HCT116 (cell line): ENCODE measurements around the gene ROMO1. TPM values are rescaled to one million over a fixed set of nuclear protein-coding genes. Genes with fewer than 3 reads are reported as not detected.
A peak's percentile ranks its signal among the peaks of the same experiment; 100 is the strongest.

Experiments
- ATAC-seq: fragments of 200-7000 bp; cut with Tn5 transposase; 2 replicates; pipeline ENCODE4 v1.9.1; 2020; ENCODE audit warnings: mild to moderate bottlenecking, moderate library complexity
- BruUV-seq: library from RNA; stranded (reverse); fragments of 400-500 nt; replicated peaks from 2 replicates; lab custom pipeline; 2021; lab: Mats Ljungman, UMichigan
- CTCF ChIA-PET: fragments of 300-600 bp; sonication (Branson Sonifier 250); formaldehyde crosslinking; loops from one replicate; lab custom pipeline; 2021; ENCODE audit warnings: antibody characterized with exemption; lab: Charles Lee
- POLR2A ChIA-PET: fragments of 300-600, 350-600 bp; sonication (Branson Sonifier 250); formaldehyde crosslinking; loops from one replicate; lab custom pipeline; 2021; ENCODE audit warnings: antibody characterized with exemption; lab: Charles Lee
- RAD21 ChIA-PET, 2 experiments: fragments of 300-600 bp; sonication (Branson Sonifier 250); formaldehyde crosslinking; loops; one replicate each; lab custom pipeline; 2023; ENCODE audit warnings: low total read pairs in 2 of 2; ENCODE audit not compliant: uncharacterized antibody in 2 of 2, unreplicated experiment in 2 of 2, low non-redundant PET in 1 of 2; lab: Charles Lee
- DNase-seq: peaks from one replicate; pipeline ENCODE4 v3.0.0-alpha.2; 2010; ENCODE audit warnings: low read depth, low spot score
- H2AFZ ChIP-seq: fragments of 200-600 bp; shearing (Covaris generic), sonication (generic); 2 replicates; pipeline ENCODE4 v1.6.1; 2017; ENCODE audit warnings: low read depth, mixed run types, mixed read lengths, antibody characterized with exemption, low read length; ENCODE audit not compliant: poor library complexity, severe bottlenecking
- H3K27ac ChIP-seq: 2 replicates; pipeline ENCODE4 v1.5.1; 2012; ENCODE audit warnings: low read depth, low read length
- H3K27me3 ChIP-seq: fragments of 200-600 bp; sonication (generic); 2 replicates; pipeline ENCODE4 v1.6.1; 2016; ENCODE audit warnings: mixed run types, low read length, mixed read lengths; ENCODE audit not compliant: insufficient read depth
- H3K36me3 ChIP-seq, 2 experiments: fragments of 200-500 bp in 1 of 2; fragments of 200-600 bp in 1 of 2; sonication (Bioruptor generic) in 1 of 2; sonication (generic) in 1 of 2; 2 replicates each; pipeline versions ENCODE4 v1.5.1 to v1.6.1; 2014 to 2016; ENCODE audit warnings: low read length in 2 of 2, inconsistent platforms in 1 of 2, mixed read lengths in 1 of 2, mixed run types in 1 of 2; ENCODE audit not compliant: insufficient read depth in 2 of 2, control insufficient read depth in 1 of 2
- H3K4me1 ChIP-seq, 2 experiments: fragments of 200-600 bp in 1 of 2; sonication (generic) in 1 of 2; 2 replicates each; pipeline versions ENCODE4 v1.5.1 to v1.6.1; 2012 to 2017; ENCODE audit warnings: low read length in 2 of 2, inconsistent platforms in 1 of 2, mild to moderate bottlenecking in 1 of 2, mixed read lengths in 1 of 2, mixed run types in 1 of 2, moderate library complexity in 1 of 2; ENCODE audit not compliant: insufficient read depth in 2 of 2, control insufficient read depth in 1 of 2
- H3K4me2 ChIP-seq: fragments of 200-600 bp; sonication (generic); 2 replicates; pipeline ENCODE4 v1.6.1; 2017; ENCODE audit warnings: mixed run types, low read length, mixed read lengths
- H3K4me3 ChIP-seq, 2 experiments: fragments of 200-600 bp in 1 of 2; sonication (generic) in 1 of 2; replicated peaks in 1 of 2; 2 replicates each; pipeline ENCODE4 v1.5.1; 2011 to 2016; ENCODE audit warnings: low read length in 2 of 2, control low read depth in 1 of 2, low read depth in 1 of 2, mild to moderate bottlenecking in 1 of 2, mixed read lengths in 1 of 2, mixed run types in 1 of 2
- H3K79me2 ChIP-seq: fragments of 200-600 bp; sonication (generic); 2 replicates; pipeline ENCODE4 v1.6.1; 2017; ENCODE audit warnings: mild to moderate bottlenecking, mixed run types, low read length, moderate library complexity, mixed read lengths; ENCODE audit not compliant: insufficient read depth
- H3K9ac ChIP-seq: fragments of 200-600 bp; sonication (generic); 2 replicates; pipeline ENCODE4 v1.6.1; 2016; ENCODE audit warnings: low read length, mixed read lengths
- H3K9me2 ChIP-seq: fragments of 200-600 bp; sonication (generic), shearing (Covaris generic); 2 replicates; pipeline ENCODE4 v1.6.1; 2017; ENCODE audit warnings: mixed run types, mild to moderate bottlenecking, moderate library complexity; ENCODE audit not compliant: insufficient read depth
- H3K9me3 ChIP-seq, 2 experiments: fragments of 200-500 bp in 1 of 2; fragments of 200-600 bp in 1 of 2; sonication (Bioruptor generic) in 1 of 2; sonication (generic) in 1 of 2; 2 replicates each; pipeline ENCODE4 v1.6.1; 2014 to 2017; ENCODE audit warnings: low read length in 2 of 2, mixed read lengths in 2 of 2, inconsistent platforms in 1 of 2, low read depth in 1 of 2, mild to moderate bottlenecking in 1 of 2, mixed run types in 1 of 2, moderate library complexity in 1 of 2; ENCODE audit not compliant: control insufficient read depth in 1 of 2, insufficient read depth in 1 of 2
- H4K20me1 ChIP-seq: fragments of 200-600 bp; sonication (generic), shearing (Covaris generic); 2 replicates; pipeline ENCODE4 v1.6.1; 2017; ENCODE audit warnings: mixed run types, mild to moderate bottlenecking, moderate library complexity; ENCODE audit not compliant: insufficient read depth
- ATF3 ChIP-seq: IDR thresholded peaks from 2 replicates; pipeline ENCODE4 v1.6.1; 2012
- CBX3 ChIP-seq: IDR thresholded peaks from 2 replicates; pipeline ENCODE4 v1.6.1; 2012; ENCODE audit warnings: low read depth
- CEBPB ChIP-seq: IDR thresholded peaks from 2 replicates; pipeline ENCODE4 v1.6.1; 2012; ENCODE audit warnings: low read depth
- CTCF ChIP-seq, 3 experiments: fragments of 200-600 bp in 1 of 3; sonication (generic) in 1 of 3; IDR thresholded peaks in 2 of 3; conservative IDR thresholded peaks in 1 of 3; 2 replicates each; pipeline ENCODE4 v1.5.1; 2012 to 2017; ENCODE audit warnings: low read depth in 2 of 3, low read length in 2 of 3, antibody characterized with exemption in 1 of 3, borderline replicate concordance in 1 of 3, control low read depth in 1 of 3, mild to moderate bottlenecking in 1 of 3, mixed read lengths in 1 of 3, mixed run types in 1 of 3, moderate library complexity in 1 of 3; ENCODE audit not compliant: insufficient read depth in 1 of 3
- ELF1 ChIP-seq: IDR thresholded peaks from 2 replicates; pipeline ENCODE4 v1.6.1; 2012; ENCODE audit warnings: low read depth, borderline replicate concordance
- EZH2 ChIP-seq: fragments of 200-600 bp; sonication (generic); IDR thresholded peaks from 2 replicates; pipeline ENCODE4 v1.6.1; 2017; ENCODE audit warnings: antibody characterized with exemption, mixed run types
- EZH2phosphoT487 ChIP-seq: fragments of 200-600 bp; IDR thresholded peaks from 2 replicates; pipeline ENCODE4 v1.6.1; 2018; ENCODE audit warnings: antibody characterized with exemption, borderline replicate concordance
- MAX ChIP-seq: IDR thresholded peaks from 2 replicates; pipeline ENCODE4 v1.6.1; 2012
- POLR2AphosphoS5 ChIP-seq: IDR thresholded peaks from 2 replicates; pipeline ENCODE4 v1.6.1; 2011; ENCODE audit warnings: mild to moderate bottlenecking, low read depth, low read length, moderate library complexity
- RAD21 ChIP-seq: IDR thresholded peaks from 2 replicates; pipeline ENCODE4 v1.6.1; 2012; ENCODE audit warnings: low read depth, mild to moderate bottlenecking
- SP1 ChIP-seq: IDR thresholded peaks from 2 replicates; pipeline ENCODE4 v1.6.1; 2012; ENCODE audit warnings: low read depth
- SRF ChIP-seq: IDR thresholded peaks from 2 replicates; pipeline ENCODE4 v1.6.1; 2012; ENCODE audit warnings: low read depth
- TCF7L2 ChIP-seq: IDR thresholded peaks from 2 replicates; pipeline ENCODE4 v1.7.0; 2011; ENCODE audit warnings: borderline replicate concordance, inconsistent platforms; ENCODE audit not compliant: insufficient read depth, insufficient read length; ENCODE audit errors: extremely low read depth
- YY1 ChIP-seq: IDR thresholded peaks from 2 replicates; pipeline ENCODE4 v1.6.1; 2011; ENCODE audit warnings: low read length, low read depth, moderate library complexity, mild to moderate bottlenecking; ENCODE audit not compliant: insufficient replicate concordance; ENCODE audit errors: extremely low read depth
- ZBTB33 ChIP-seq: IDR thresholded peaks from 2 replicates; pipeline ENCODE4 v1.6.1; 2011; ENCODE audit warnings: mild to moderate bottlenecking, low read length, moderate library complexity; ENCODE audit not compliant: insufficient replicate concordance; ENCODE audit errors: extremely low read depth
- ZFX ChIP-seq: fragments of 450-650 bp; IDR thresholded peaks from 2 replicates; pipeline ENCODE4 v1.6.1; 2017
- ZNF274 ChIP-seq: fragments of 200-500 bp; sonication (Bioruptor generic); IDR thresholded peaks from 2 replicates; pipeline ENCODE4 v1.6.1; 2014; ENCODE audit warnings: mild to moderate bottlenecking, low read depth, low read length, inconsistent platforms
- intact Hi-C: fragments of 100-400 bp; cut with micrococcal nuclease; formaldehyde crosslinking; loops from 2 replicates; pipeline ENCODE4 v1.10.0; 2022
- total RNA-seq: library from RNA; stranded (reverse); gene quantifications from one replicate; pipeline ENCODE4 v1.2.1, GENCODE V29; 2021; ENCODE audit not compliant: unreplicated experiment

ROMO1 gene
- total RNA-seq, 1 experiment from 2014 or later = 167 TPM

GRCh38 chr20:35680452-35681183 lies 18.6 kb upstream of the ROMO1 start:
- no peak for DNase-seq
- POLR2A ChIA-PET = no interaction called here
- H3K4me3 ChIP-seq = no peak overlapping the region
- H4K20me1 ChIP-seq = no peaks in the 10 kb centered on the region
- H3K79me2 ChIP-seq = no peaks in the 10 kb centered on the region
- ATAC-seq = no peak
- no peak overlapping the region for H3K27ac ChIP-seq
- H3K9me2 ChIP-seq = no peaks in the 10 kb centered on the region
- BruUV-seq = TSS peak; percentile 35
- H3K9ac ChIP-seq = no peak overlapping the region
- intact Hi-C loops = no loop called here
- TF ChIP-seq EZH2phosphoT487 (no peak), YY1 (no peak), RAD21 (no peak), SP1 (no peak), ZFX (no peak), ZBTB33 (no peak)
- no peaks in the 10 kb centered on the region for H3K27me3 ChIP-seq
- H3K36me3 ChIP-seq = no peaks in the 10 kb centered on the region
- no peak overlapping the region for H2AFZ ChIP-seq
- CTCF ChIA-PET = interaction anchor here (0.5 kb wide), 1 partner anchor 258 kb away, joined by 3 read pairs; no protein-coding TSS in a partner anchor
- RAD21 ChIA-PET = no interaction called here
- H3K9me3 ChIP-seq = no peaks in the 10 kb centered on the region
- no peak overlapping the region for H3K4me2 ChIP-seq
- no peaks in the 10 kb centered on the region for H3K4me1 ChIP-seq

GRCh38 chr20:35681960-35682359 lies 17.2 kb upstream of the ROMO1 start:
- H3K27me3 ChIP-seq = no peaks in the 10 kb centered on the region
- ChIA-PET CTCF (no interaction called here), RAD21 (no interaction called here), POLR2A (no interaction called here)
- no peaks in the 10 kb centered on the region for H3K9me3 ChIP-seq
- H3K4me2 ChIP-seq = no peak overlapping the region
- no peak overlapping the region for H3K27ac ChIP-seq
- no peak overlapping the region for H3K4me3 ChIP-seq
- no peaks in the 10 kb centered on the region for H3K9me2 ChIP-seq
- no peak for ATAC-seq
- no peak overlapping the region for H3K9ac ChIP-seq
- no peaks in the 10 kb centered on the region for H3K79me2 ChIP-seq
- intact Hi-C loops = no loop called here
- H4K20me1 ChIP-seq = no peaks in the 10 kb centered on the region
- no TSS peak for BruUV-seq
- H3K4me1 ChIP-seq = no peaks in the 10 kb centered on the region
- peaks cover 0 to under 1% of the 10 kb centered on the region in 2 experiments; a peak in 1 of 4 replicates for H3K36me3 ChIP-seq
- no peak for DNase-seq
- H2AFZ ChIP-seq = no peak overlapping the region
- TF ChIP-seq SP1 = no peak
- TF ChIP-seq MAX = no peak
- TF ChIP-seq CEBPB = no peak
- TF ChIP-seq ATF3 = no peak
- no peak for TF ChIP-seq TCF7L2
- TF ChIP-seq ELF1 = no peak
- no peak for TF ChIP-seq SRF
- no peak for TF ChIP-seq ZNF274
- TF ChIP-seq CBX3 = no peak
- no peak for TF ChIP-seq EZH2
- TF ChIP-seq POLR2AphosphoS5 = no peak
- no peak for TF ChIP-seq CTCF (IDR thresholded peaks at IDR 0.05 in 2 of 3, conservative IDR thresholded peaks at IDR 0.05 in 1 of 3; ENCODE audit: borderline replicate concordance in 1 of 3, insufficient read depth in 1 of 3, low read depth in 2 of 3, low read length in 2 of 3)
